ENCODE data around the gene KRTAP20-4. TPM values are rescaled to one million over a fixed set of nuclear protein-coding genes. Genes with fewer than 3 reads are reported as not detected.

Gene KRTAP20-4
- total RNA-seq, 1 donor from 2014 or later = not detected

- Mint-ChIP-seq H3K4me1 (peaks cover 8% of the 10 kb centered on the region), H3K27me3 (ENCODE audit: insufficient read depth, low read depth) (no peaks in the 10 kb centered on the region), H3K9me3 (no peaks in the 10 kb centered on the region), H3K27ac (no peak overlapping the region), H3K36me3 (no peaks in the 10 kb centered on the region), H3K4me3 (no peak overlapping the region)
- H2AFZ ChIP-seq (replicated peaks) = no peak overlapping the region
- TF ChIP-seq EZH2phosphoT487 (IDR thresholded peaks at IDR 0.05) (no peak), EZH2 (IDR thresholded peaks at IDR 0.05) (no peak), CTCF (IDR thresholded peaks at IDR 0.05) (no peak)
- no peaks in the 10 kb centered on the region for H3K36me3 ChIP-seq
- no peak overlapping the region for H3K9ac ChIP-seq
- DNase-seq (ENCODE audit: low spot score) = no peak
- H4K20me1 ChIP-seq (ENCODE audit: low read depth) = no peaks in the 10 kb centered on the region
- peaks cover 7% of the 10 kb centered on the region for H3K9me3 ChIP-seq (ENCODE audit: low read depth)
- H3K27me3 ChIP-seq = no peaks in the 10 kb centered on the region
- H3F3A ChIP-seq (ENCODE audit: low read depth) = no peaks in the 10 kb centered on the region
- H3K4me3 ChIP-seq = no peak overlapping the region
- H3K4me1 ChIP-seq = peaks cover 14% of the 10 kb centered on the region
- no peak overlapping the region for H3K27ac ChIP-seq
- H3K4me2 ChIP-seq = no peak overlapping the region
- no peaks in the 10 kb centered on the region for H3K79me2 ChIP-seq (ENCODE audit: low read depth)
These were observed 40.3 kb upstream of the KRTAP20-4 start for GRCh38 chr21:30580132-30580531.

- H3K9ac ChIP-seq = no peak overlapping the region
- peaks cover 4% of the 10 kb centered on the region for H3K36me3 ChIP-seq
- Mint-ChIP-seq H3K27ac (no peak overlapping the region), H3K27me3 (ENCODE audit: insufficient read depth, low read depth) (no peaks in the 10 kb centered on the region), H3K9me3 (no peaks in the 10 kb centered on the region), H3K4me1 (peaks cover 8% of the 10 kb centered on the region), H3K4me3 (no peak overlapping the region), H3K36me3 (no peaks in the 10 kb centered on the region)
- H3K9me3 ChIP-seq (ENCODE audit: low read depth) = peaks cover 11% of the 10 kb centered on the region
- no peaks in the 10 kb centered on the region for H4K20me1 ChIP-seq (ENCODE audit: low read depth)
- no peaks in the 10 kb centered on the region for H3K79me2 ChIP-seq (ENCODE audit: low read depth)
- H3K4me3 ChIP-seq = no peak overlapping the region
- no peak overlapping the region for H3K4me2 ChIP-seq
- TF ChIP-seq CTCF (IDR thresholded peaks at IDR 0.05) (no peak), EZH2 (IDR thresholded peaks at IDR 0.05) (no peak), EZH2phosphoT487 (IDR thresholded peaks at IDR 0.05) (no peak)
- peak; percentile 10 for DNase-seq (ENCODE audit: low spot score)
- H3K27me3 ChIP-seq = no peaks in the 10 kb centered on the region
- H3K27ac ChIP-seq = no peak overlapping the region
- H2AFZ ChIP-seq (replicated peaks) = no peak overlapping the region
- no peaks in the 10 kb centered on the region for H3F3A ChIP-seq (ENCODE audit: low read depth)
- H3K4me1 ChIP-seq = peaks cover 14% of the 10 kb centered on the region
These were observed 37.6 kb upstream of the KRTAP20-4 start for GRCh38 chr21:30582870-30583269.

- Histone ChIP-seq H3F3A (ENCODE audit: low read depth) (no peaks in the 10 kb centered on the region), H2AFZ (replicated peaks) (no peak within 1 kb of the TSS), H3K4me2 (no peak within 1 kb of the TSS), H3K4me3 (no peak within 1 kb of the TSS), H3K9ac (no peak within 1 kb of the TSS), H4K20me1 (ENCODE audit: low read depth) (no peaks in the 10 kb centered on the region), H3K79me2 (ENCODE audit: low read depth) (no peaks in the 10 kb centered on the region), H3K4me1 (no peaks in the 10 kb centered on the region), H3K27ac (no peak within 1 kb of the TSS), H3K9me3 (ENCODE audit: low read depth) (peaks cover 9% of the 10 kb centered on the region), H3K36me3 (peaks cover 4% of the 10 kb centered on the region), H3K27me3 (no peaks in the 10 kb centered on the region)
- no peak for DNase-seq (ENCODE audit: low spot score)
- H3K9me3 Mint-ChIP-seq = no peaks in the 10 kb centered on the region
- no peaks in the 10 kb centered on the region for H3K36me3 Mint-ChIP-seq
- no peaks in the 10 kb centered on the region for H3K27me3 Mint-ChIP-seq (ENCODE audit: insufficient read depth, low read depth)
- H3K4me1 Mint-ChIP-seq = no peaks in the 10 kb centered on the region
- H3K27ac Mint-ChIP-seq = no peak within 1 kb of the TSS
- TF ChIP-seq CTCF (IDR thresholded peaks at IDR 0.05) (no peak), EZH2 (IDR thresholded peaks at IDR 0.05) (no peak), EZH2phosphoT487 (IDR thresholded peaks at IDR 0.05) (no peak)
- H3K4me3 Mint-ChIP-seq = no peak within 1 kb of the TSS
These were observed 30.1 kb upstream of the KRTAP20-4 start, which contains the start of gene KRTAP22-2 for GRCh38 chr21:30590297-30590696. KRTAP22-2 (minus strand) TSS chr21:30590397.

Measured in neural progenitor cell (in vitro differentiated cells).